ENCODE results near the gene ACBD4.

DNA sequence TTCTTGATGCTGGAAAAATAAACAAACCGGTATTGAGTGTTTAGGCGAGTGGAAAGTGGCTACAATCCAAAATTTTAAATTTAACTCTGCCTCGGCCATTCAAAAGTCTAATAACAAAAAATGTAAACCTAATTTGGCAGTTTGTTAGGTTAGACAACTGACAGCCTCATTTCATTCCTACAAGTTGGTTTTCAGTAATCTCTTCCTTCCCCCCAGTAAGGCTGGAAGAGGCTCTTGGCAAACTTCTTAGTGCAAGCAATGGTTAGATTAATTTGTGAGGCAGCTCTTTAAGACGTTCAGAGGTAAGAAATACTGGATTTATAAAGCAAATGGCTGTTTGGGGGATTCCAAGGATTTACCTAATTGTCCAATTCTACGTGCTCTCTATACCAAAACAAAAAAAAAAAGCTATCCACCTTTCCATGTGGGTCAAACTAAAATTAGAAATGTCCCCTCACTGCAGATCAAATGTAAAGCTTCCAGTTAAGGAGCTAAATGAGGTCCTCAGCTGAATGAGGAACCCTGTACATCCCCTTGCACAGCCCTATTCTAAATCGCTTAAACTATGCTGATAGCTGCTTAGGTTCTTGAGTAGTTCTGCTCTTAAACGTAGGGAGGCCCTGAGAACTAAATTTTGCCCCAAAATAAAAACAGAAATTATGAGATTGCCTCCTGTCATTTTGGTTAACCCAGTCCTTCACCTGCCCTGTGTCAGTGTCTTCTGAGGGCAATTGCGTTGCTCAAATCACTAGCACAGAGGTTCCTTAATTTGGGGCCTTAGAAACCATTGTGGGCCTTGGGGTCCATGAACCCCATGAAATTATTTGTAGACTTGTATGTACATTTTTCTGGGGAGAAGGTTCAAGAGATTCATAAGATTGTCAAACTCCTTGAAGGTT is 15.7 kb downstream of the ACBD4 start:
- TF ChIP-seq, protein P1, sequence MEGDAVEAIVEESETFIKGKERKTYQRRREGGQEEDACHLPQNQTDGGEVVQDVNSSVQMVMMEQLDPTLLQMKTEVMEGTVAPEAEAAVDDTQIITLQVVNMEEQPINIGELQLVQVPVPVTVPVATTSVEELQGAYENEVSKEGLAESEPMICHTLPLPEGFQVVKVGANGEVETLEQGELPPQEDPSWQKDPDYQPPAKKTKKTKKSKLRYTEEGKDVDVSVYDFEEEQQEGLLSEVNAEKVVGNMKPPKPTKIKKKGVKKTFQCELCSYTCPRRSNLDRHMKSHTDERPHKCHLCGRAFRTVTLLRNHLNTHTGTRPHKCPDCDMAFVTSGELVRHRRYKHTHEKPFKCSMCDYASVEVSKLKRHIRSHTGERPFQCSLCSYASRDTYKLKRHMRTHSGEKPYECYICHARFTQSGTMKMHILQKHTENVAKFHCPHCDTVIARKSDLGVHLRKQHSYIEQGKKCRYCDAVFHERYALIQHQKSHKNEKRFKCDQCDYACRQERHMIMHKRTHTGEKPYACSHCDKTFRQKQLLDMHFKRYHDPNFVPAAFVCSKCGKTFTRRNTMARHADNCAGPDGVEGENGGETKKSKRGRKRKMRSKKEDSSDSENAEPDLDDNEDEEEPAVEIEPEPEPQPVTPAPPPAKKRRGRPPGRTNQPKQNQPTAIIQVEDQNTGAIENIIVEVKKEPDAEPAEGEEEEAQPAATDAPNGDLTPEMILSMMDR (conservative IDR thresholded peaks at IDR 0.05; ENCODE audit: low read length) = no peak
- TF ChIP-seq EZH2phosphoT487 (IDR thresholded peaks at IDR 0.05; ENCODE audit: borderline replicate concordance, low read depth, low read length) = no peak

Data from OCI-LY7 (cell line).